Cardiac atrium fibroblast (primary cell): ENCODE results near the gene UGGT2. TPM values are rescaled to one million over a fixed set of nuclear protein-coding genes. Genes with fewer than 3 reads are reported as not detected.

Source experiments
- total RNA-seq: library from RNA; depleted of rRNA; stranded (reverse); fragments of >200 nt; gene quantifications from 2 replicates; pipeline ENCODE4 v1.2.3, GENCODE V29; 2015

UGGT2 gene, protein sequence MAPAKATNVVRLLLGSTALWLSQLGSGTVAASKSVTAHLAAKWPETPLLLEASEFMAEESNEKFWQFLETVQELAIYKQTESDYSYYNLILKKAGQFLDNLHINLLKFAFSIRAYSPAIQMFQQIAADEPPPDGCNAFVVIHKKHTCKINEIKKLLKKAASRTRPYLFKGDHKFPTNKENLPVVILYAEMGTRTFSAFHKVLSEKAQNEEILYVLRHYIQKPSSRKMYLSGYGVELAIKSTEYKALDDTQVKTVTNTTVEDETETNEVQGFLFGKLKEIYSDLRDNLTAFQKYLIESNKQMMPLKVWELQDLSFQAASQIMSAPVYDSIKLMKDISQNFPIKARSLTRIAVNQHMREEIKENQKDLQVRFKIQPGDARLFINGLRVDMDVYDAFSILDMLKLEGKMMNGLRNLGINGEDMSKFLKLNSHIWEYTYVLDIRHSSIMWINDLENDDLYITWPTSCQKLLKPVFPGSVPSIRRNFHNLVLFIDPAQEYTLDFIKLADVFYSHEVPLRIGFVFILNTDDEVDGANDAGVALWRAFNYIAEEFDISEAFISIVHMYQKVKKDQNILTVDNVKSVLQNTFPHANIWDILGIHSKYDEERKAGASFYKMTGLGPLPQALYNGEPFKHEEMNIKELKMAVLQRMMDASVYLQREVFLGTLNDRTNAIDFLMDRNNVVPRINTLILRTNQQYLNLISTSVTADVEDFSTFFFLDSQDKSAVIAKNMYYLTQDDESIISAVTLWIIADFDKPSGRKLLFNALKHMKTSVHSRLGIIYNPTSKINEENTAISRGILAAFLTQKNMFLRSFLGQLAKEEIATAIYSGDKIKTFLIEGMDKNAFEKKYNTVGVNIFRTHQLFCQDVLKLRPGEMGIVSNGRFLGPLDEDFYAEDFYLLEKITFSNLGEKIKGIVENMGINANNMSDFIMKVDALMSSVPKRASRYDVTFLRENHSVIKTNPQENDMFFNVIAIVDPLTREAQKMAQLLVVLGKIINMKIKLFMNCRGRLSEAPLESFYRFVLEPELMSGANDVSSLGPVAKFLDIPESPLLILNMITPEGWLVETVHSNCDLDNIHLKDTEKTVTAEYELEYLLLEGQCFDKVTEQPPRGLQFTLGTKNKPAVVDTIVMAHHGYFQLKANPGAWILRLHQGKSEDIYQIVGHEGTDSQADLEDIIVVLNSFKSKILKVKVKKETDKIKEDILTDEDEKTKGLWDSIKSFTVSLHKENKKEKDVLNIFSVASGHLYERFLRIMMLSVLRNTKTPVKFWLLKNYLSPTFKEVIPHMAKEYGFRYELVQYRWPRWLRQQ (N-terminal part only)
- total RNA-seq, result 38.1 and 49.6 TPM in 2 replicates

DNA sequence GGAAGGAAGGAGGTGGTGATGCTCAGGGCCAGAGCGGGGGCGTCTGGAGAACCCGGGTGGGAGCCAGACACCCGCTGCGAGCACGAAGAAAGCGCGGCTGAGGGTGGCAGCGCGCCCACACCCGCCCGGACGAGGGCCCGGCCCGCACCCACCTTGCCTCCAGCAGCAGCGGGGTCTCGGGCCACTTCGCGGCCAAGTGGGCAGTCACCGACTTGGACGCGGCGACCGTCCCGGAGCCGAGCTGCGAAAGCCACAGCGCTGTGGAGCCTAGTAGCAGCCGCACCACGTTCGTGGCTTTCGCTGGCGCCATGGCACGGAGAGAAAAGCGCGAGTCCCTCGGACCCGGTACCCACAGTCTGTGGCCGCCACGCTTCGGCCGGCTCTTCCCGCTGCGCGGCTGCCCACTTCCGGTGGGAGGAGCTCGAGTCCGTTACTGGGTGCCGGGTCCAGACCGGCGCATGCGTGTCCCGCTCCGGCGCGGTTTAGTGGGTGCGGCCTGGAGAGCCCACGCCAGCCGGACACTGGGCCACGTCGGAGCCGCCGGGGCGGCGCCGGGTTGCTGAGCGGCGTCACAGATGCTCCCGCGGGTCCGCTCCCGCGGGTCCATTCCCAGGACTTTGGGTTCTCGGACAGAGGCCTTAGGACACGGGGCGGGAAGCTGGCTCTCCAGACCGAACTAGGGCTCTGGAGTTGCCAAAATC lies at the start of gene UGGT2:
Gene UGGT2, minus strand, starts transcription at position 399 of the 701 bp plus-strand sequence. Its CDS starts 89 bp downstream, at position 310.

DNA sequence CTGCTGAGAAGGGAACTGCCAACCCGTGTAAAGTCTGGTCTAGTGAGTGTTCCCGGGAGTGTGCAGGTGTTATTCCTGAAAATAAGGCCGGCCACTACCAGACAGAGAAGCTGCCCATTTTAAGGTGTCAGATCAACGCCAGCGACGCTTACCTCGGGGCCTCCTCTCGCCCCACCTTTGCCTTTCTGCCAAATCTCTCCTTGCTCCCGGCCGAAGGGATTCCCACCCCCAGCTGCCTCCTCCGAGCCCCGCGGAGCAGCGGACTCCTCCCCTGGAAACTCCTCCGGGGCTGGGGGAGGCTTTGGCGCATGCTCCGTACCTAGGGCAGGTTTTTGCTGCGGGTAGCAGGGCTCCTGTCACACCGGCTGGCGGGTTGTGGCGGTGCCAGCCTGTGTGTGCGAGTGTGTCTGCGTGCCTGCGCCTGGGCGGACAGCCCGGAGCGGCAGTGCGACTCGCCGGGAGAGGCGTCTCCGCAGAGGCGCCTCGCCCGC lies 36.6 kb upstream of the UGGT2 start, which contains the start of gene HS6ST3:
Gene HS6ST3, plus strand, starts transcription at position 359 of the 491 bp plus-strand sequence.

Other genes starting within 250 kb of the UGGT2 start
- gene HS6ST3, start 36.7 kb upstream of the UGGT2 start, total RNA-seq, result not detected in 2 replicates